ENCODE results near the gene MED13L.

DNA sequence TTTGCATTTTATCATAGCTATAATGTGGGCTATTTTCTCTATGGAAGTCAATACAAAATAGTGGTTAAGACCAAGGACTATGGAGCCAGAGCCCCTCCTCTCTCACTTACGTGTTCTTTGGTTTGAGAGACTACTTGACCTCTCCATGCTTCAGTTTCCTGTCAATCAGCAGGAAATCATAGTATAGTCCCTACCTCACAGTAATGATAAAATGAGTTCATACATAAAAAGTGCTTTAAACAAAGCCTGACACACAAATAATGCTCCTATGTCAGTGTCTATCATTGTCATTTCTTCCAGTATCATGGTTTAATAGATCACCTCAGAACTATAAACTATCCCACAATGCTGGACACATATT lies 90.4 kb downstream of the MED13L start:
- TF ChIP-seq, protein P1, sequence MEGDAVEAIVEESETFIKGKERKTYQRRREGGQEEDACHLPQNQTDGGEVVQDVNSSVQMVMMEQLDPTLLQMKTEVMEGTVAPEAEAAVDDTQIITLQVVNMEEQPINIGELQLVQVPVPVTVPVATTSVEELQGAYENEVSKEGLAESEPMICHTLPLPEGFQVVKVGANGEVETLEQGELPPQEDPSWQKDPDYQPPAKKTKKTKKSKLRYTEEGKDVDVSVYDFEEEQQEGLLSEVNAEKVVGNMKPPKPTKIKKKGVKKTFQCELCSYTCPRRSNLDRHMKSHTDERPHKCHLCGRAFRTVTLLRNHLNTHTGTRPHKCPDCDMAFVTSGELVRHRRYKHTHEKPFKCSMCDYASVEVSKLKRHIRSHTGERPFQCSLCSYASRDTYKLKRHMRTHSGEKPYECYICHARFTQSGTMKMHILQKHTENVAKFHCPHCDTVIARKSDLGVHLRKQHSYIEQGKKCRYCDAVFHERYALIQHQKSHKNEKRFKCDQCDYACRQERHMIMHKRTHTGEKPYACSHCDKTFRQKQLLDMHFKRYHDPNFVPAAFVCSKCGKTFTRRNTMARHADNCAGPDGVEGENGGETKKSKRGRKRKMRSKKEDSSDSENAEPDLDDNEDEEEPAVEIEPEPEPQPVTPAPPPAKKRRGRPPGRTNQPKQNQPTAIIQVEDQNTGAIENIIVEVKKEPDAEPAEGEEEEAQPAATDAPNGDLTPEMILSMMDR (conservative IDR thresholded peaks at IDR 0.05; ENCODE audit: low read length): no peak
- no peak for TF ChIP-seq EZH2phosphoT487 (IDR thresholded peaks at IDR 0.05; ENCODE audit: borderline replicate concordance, low read depth, low read length)

Data from OCI-LY7 (cell line).